HCT116 (cell line): ENCODE measurements around the gene LRRC51. TPM values are rescaled to one million over a fixed set of nuclear protein-coding genes. Genes with fewer than 3 reads are reported as not detected.

Source experiments
- microRNA-seq: library from miRNA; unstranded; fragments of <30 nt; microRNA quantifications from one replicate; pipeline ENCODE4, GENCODE V29; 2016; ENCODE audit warnings: borderline number of aligned reads
- total RNA-seq: library from RNA; stranded (reverse); gene quantifications from one replicate; pipeline ENCODE4 v1.2.1, GENCODE V29; 2021; ENCODE audit not compliant: unreplicated experiment

Gene LRRC51
- total RNA-seq, 1 experiment from 2014 or later = 10.8 TPM

Small RNA genes lying within 50 kb of the gene (microRNA-seq; reads per million reads assigned to microRNA genes)
- 2.8 reads per million for gene MIR3165

Other genes with a start within 250 kb of the LRRC51 start
- not detected for gene DEFB108B, start 247.7 kb upstream of the LRRC51 start, total RNA-seq
- not detected for gene DEFB131B, start 202.4 kb upstream of the LRRC51 start, total RNA-seq
- 7.5 TPM for gene XNDC1N, start 152.3 kb upstream of the LRRC51 start, total RNA-seq
- 24.5 TPM for gene RNF121, start 151.8 kb upstream of the LRRC51 start, total RNA-seq
- 9.8 TPM for gene IL18BP, start 81.9 kb upstream of the LRRC51 start, total RNA-seq
- 133 TPM for gene NUMA1, start 308 bp upstream of the LRRC51 start, total RNA-seq
- 63.9 TPM for gene LAMTOR1, start 22.4 kb downstream of the LRRC51 start, total RNA-seq
- gene TOMT, start 25.1 kb downstream of the LRRC51 start, total RNA-seq = not detected
- 65.6 TPM for gene ANAPC15, start 31.8 kb downstream of the LRRC51 start, total RNA-seq
- gene FOLR3, start 54.9 kb downstream of the LRRC51 start, total RNA-seq = not detected
- gene FOLR1, start 111.3 kb downstream of the LRRC51 start, total RNA-seq = 4.8 TPM
- gene FOLR2, start 135.9 kb downstream of the LRRC51 start, total RNA-seq = not detected
- 132 TPM for gene INPPL1, start 143.9 kb downstream of the LRRC51 start, total RNA-seq
- not detected for gene PHOX2A, start 163.3 kb downstream of the LRRC51 start, total RNA-seq